ENCODE results near the gene TMED10. TPM values are rescaled to one million over a fixed set of nuclear protein-coding genes. Genes with fewer than 3 reads are reported as not detected.
"Not testable (repeated sequence)": the region's sequence is repeated elsewhere in the genome, so short reads cannot be mapped to it uniquely, and the experiment has no call there.

Gene TMED10
- polyA plus RNA-seq, 4 donors = 230 to 268 (median 246) TPM

GRCh38 chr14:75132382-75133086 is 43.9 kb downstream of the TMED10 start:
- DNase-seq (ENCODE audit: low read depth in 4 of 4, low spot score in 2 of 4) = peak in 2 of 4 donors; percentile 56 to 70

DNA sequence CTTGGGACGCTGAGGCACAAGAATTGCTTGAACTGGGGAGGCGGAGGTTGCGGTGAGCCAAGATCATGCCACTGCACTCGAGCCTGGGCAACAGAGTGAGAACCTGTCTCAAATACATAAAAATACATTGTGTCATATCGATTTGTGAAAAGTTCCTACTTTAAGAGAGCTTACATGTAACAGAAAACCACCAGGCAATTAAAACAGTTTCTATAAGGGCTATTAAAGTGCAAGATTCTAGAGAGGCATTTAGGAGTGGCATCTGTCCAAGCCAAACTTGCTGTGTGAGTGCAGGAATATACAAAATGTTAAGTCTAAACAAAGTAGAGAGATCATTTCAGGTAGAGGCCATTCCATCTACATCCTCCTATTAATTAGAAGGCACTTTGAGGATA is 47.8 kb downstream of the TMED10 start:
- no peak for DNase-seq (ENCODE audit: low read depth in 4 of 4, low spot score in 2 of 4)

- no peak for DNase-seq (ENCODE audit: low read depth in 4 of 4, low spot score in 2 of 4)
Observed at GRCh38 chr14:75127903-75128595, 48.4 kb downstream of the TMED10 start.

DNA sequence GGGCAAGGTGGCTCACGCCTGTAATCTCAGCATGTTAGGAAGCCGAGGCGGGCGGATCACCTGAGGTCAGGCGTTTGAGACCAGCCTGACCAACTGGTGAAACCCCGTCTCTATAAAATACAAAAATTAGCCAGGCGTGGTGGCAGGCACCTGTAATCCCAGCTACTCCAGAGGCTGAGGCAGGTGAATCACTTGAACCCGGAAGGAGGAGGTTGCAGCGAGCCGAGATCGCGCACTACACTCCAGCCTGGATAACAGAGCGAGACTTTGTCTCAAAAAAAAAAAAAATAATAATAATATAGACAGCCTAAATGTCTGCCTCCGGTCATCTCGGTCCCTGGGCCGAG is 49.0 kb downstream of the TMED10 start:
- DNase-seq (ENCODE audit: low read depth in 4 of 4, low spot score in 2 of 4) = not testable (repeated sequence)

DNA sequence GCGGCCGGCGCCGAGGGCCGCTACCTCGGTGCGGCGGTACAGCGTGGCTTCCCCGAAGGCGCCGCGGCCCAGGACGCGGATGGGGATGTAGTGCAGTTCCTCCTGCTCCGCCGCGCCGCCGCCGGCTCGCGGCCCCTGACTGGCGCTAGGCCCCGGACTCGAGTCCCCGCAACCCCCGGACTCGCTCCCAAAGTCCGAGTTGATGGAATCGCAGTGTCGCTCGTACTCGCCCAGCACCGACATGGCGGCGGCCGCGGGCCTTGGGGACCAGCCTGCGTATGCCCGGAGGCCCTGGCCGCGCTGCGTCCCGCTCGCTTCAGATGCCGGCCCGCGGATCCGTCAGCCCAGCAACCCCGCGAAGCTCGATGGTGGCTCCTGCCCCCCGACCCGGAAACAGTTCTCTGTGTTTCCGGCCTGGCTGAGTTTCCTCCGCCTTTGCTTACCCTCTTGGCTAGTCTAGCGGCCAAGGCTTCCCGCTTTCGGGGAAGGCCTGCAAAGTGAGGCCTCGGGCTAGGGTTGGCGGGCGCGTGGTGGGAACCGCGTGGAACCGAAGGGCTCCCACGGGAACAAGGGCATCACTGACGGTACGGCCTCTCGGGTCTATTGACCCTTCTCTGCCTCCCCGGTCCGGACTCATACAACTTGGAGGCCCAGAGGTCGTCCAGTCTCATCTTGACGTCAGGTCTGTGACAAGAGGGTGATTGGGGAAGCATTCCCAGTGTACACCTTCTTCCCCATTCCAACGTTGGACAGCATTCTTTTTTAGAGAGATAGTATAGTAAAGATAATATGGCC is 49.5 kb downstream of the TMED10 start, which contains the start of gene NEK9:
Gene NEK9 (minus strand): TSS at position 370 of the 795 bp plus-strand sequence. CDS start 127 bp downstream, at position 243.
- DNase-seq (ENCODE audit: low read depth in 4 of 4, low spot score in 2 of 4) = peak; percentile 80 to 90 (median 85)

GRCh38 chr14:75126121-75126544 is 50.3 kb downstream of the TMED10 start:
- DNase-seq (ENCODE audit: low read depth in 4 of 4, low spot score in 2 of 4) = no peak

- DNase-seq (ENCODE audit: low read depth in 4 of 4, low spot score in 2 of 4) = no peak
Observed at GRCh38 chr14:75125617-75126016, 50.8 kb downstream of the TMED10 start.

GRCh38 chr14:75123991-75124390 is 52.4 kb downstream of the TMED10 start:
- no peak for DNase-seq (ENCODE audit: low read depth in 4 of 4, low spot score in 2 of 4)

DNA sequence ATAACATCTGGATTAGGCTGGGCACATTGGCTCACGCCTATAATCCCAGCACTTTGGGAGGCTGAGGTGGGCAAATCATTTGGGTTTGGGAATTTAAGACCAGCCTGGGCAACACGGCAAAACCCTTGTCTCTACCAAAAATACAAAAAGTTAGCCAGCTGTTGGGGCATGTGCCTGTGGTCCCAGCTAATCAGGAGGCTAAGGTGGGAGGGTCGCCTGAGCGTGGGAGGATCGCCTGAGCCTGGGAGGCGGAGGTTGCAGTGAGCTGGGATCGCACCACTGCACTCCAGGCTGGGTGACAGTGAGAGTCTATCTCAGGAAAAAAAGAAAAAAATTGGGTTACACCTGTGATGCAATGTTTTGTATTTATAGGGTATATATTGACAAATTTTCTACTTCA is 54.9 kb downstream of the TMED10 start:
- no peak for DNase-seq (ENCODE audit: low read depth in 4 of 4, low spot score in 2 of 4)

DNA sequence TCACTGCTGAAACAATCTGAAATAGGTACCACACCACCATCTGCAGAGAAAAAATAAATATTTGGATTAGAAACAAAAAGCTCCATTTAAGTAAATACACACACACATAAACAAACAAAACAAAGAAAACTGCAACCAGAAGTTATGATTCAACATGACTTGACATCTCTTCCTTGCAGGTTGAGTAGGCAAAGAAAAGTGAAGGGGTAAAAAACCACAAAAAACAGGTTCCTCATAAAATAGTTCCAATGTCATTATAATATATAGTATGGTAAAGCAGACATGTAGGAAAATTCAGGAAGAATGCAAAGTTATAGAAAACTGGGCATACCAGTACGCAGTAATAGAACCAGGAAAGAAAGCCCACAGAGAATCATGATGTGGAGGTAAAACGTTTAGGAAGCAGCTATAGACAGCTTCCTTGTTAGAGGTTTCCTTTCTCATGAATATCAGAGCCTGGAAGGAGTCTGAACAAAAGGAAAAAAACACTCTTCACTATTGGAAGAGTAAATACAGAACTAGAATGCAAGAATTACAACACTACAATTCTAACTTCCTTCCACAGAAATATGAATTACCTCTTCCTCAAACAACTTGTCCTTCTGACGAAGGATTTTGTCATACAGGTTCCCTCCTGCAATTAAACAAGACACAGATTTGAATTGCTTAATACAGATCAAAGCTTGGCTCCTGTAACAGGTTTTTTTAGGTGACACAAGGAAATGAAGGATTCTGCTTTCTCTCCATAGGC is 55.7 kb downstream of the TMED10 start:
- DNase-seq (ENCODE audit: low read depth in 4 of 4, low spot score in 2 of 4) = no peak

DNA sequence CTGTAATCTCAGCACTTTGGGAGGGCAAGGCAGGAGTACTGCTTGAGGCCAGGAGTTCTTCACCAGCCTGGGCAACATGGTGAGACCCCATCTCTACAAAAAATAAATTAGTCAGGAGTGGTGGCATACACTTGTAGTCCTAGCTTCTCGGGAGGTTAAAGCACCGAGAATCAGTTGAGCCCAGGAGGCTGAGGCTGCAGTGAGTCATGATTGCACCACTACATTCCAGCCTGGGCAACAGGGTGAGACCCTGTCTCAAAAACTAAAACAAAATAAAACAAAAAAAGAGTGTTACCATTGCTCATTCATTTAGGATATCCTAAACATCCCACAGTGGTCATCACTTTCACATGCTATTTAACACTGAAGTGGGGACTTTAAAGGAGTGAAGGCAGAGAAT is 57.4 kb downstream of the TMED10 start:
- no peak for DNase-seq (ENCODE audit: low read depth in 4 of 4, low spot score in 2 of 4)

DNA sequence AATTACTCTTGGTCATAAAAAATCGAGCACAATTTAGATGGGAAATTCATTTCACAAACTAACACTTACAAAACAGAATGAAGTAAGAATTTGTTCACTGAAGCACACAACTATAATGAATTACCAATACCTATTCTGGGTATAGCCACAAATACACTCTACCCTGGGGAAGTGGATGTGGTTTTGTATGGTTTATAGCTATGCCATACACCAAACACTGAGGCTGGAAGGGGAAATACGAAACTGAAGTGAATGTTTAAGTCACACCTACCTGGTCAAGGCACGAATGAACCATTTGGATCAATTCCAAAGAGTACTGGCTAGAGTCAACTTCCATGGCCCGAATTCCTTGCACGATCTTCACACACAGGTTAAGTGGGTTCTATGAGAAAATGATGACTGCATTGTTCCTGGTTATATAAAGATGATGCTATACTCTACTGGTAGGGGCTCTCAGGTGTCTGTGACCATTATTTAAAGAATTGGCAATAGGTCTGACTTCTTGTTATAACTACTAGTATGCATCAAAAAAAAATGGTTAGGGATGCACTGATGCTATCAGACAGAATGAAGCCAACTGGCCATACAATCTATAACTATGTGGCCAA is 62.4 kb downstream of the TMED10 start:
- no peak for DNase-seq (ENCODE audit: low read depth in 4 of 4, low spot score in 2 of 4)

- no peak for DNase-seq (ENCODE audit: low read depth in 4 of 4, low spot score in 2 of 4)
Observed at GRCh38 chr14:75109877-75110276, 66.5 kb downstream of the TMED10 start.

GRCh38 chr14:75107186-75107585 is 69.2 kb downstream of the TMED10 start:
- no peak for DNase-seq (ENCODE audit: low read depth in 4 of 4, low spot score in 2 of 4)

GRCh38 chr14:75101491-75101890 is 74.9 kb downstream of the TMED10 start:
- no peak for DNase-seq (ENCODE audit: low read depth in 4 of 4, low spot score in 2 of 4)

DNA sequence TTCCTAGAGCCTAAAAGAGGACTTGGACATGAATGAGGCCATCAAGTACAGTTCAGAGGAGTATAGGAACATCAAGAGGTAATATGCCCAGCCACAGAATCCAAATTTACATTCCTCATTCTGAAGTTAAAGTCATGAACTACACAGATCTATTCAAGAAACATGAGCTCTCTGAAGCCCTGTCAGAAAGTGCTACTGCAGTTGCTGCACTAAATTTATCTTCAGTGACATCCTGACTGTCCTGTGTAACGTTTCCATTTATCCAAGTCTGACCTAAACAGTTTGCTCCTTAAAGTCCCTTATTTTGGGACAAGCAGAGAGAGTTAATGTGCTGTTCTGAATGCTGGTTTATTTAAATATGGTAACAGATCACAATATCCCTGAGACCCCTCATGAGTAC is 77.7 kb downstream of the TMED10 start:
- no peak for DNase-seq (ENCODE audit: low read depth in 4 of 4, low spot score in 2 of 4)

DNA sequence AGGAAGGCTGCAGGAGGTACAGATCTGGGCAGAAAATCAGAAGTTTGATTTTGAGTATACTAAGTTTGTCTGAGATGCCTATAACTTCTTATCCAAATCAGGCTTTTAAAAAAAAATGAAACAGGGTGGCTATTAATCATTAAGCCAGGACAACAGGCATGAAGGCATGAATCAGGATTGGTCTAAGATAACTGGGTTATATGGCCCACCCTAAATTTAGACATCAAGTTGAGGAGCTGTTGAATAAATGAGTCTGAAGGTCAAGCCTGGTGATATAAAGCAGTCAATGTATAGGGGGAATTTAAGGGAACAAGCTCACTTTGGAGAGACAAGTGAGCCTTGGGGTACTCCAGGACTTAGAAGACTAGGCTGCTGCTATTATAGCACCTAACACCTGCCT is 78.2 kb downstream of the TMED10 start:
- no peak for DNase-seq (ENCODE audit: low read depth in 4 of 4, low spot score in 2 of 4)

GRCh38 chr14:75096959-75097358 is 79.5 kb downstream of the TMED10 start:
- no peak for DNase-seq (ENCODE audit: low read depth in 4 of 4, low spot score in 2 of 4)

- DNase-seq (ENCODE audit: low read depth in 4 of 4, low spot score in 2 of 4) = no peak
Observed at GRCh38 chr14:75095690-75096089, 80.7 kb downstream of the TMED10 start.

- DNase-seq (ENCODE audit: low read depth in 4 of 4, low spot score in 2 of 4) = no peak
Observed at GRCh38 chr14:75094896-75095295, 81.5 kb downstream of the TMED10 start.

Measured in left renal cortex interstitium (tissue), 4 donors.